Ishikawa (cell line): Measurements from ENCODE around the gene DLL1.

Source experiments
- CEBPB ChIP-seq: IDR thresholded peaks from 2 replicates; pipeline ENCODE4 v1.6.1; 2012
- CREB1 ChIP-seq: IDR thresholded peaks from 2 replicates; pipeline ENCODE4 v1.6.1; 2012; ENCODE audit warnings: low read depth
- EGR1 ChIP-seq: IDR thresholded peaks from 2 replicates; pipeline ENCODE4 v1.6.1; 2012
- EP300 ChIP-seq: IDR thresholded peaks from 2 replicates; pipeline ENCODE4 v1.6.1; 2012; ENCODE audit warnings: borderline replicate concordance
- FOXM1 ChIP-seq: IDR thresholded peaks from 2 replicates; pipeline ENCODE4 v1.6.1; 2012; ENCODE audit warnings: low read depth, borderline replicate concordance
- NFIC ChIP-seq: IDR thresholded peaks from 2 replicates; pipeline ENCODE4 v1.6.1; 2012
- RAD21 ChIP-seq: IDR thresholded peaks from 2 replicates; pipeline ENCODE4 v1.6.1; 2012; ENCODE audit warnings: low read depth
- REST ChIP-seq: IDR thresholded peaks from 2 replicates; pipeline ENCODE4 v1.6.1; 2012; ENCODE audit warnings: low read depth, mild to moderate bottlenecking
- TAF1 ChIP-seq: IDR thresholded peaks from 2 replicates; pipeline ENCODE4 v1.6.1; 2012; ENCODE audit warnings: low read depth, mild to moderate bottlenecking
- TCF12 ChIP-seq: IDR thresholded peaks from 2 replicates; pipeline ENCODE4 v1.6.1; 2012; ENCODE audit warnings: low read depth
- TEAD4 ChIP-seq: IDR thresholded peaks from 2 replicates; pipeline ENCODE4 v1.6.1; 2012
- YY1 ChIP-seq: IDR thresholded peaks from 2 replicates; pipeline ENCODE4 v1.6.1; 2012; ENCODE audit warnings: low read depth
- ZBTB7A ChIP-seq: IDR thresholded peaks from 2 replicates; pipeline ENCODE4 v1.6.1; 2012; ENCODE audit warnings: low read depth
- TF ChIP-seq, protein P1 (sequence below): IDR thresholded peaks from 2 replicates; pipeline ENCODE4 v1.6.1; 2012
- TF ChIP-seq, protein P2 (sequence below): IDR thresholded peaks from 2 replicates; pipeline ENCODE4 v1.6.1; 2012

DLL1 gene

GRCh38 chr6:170244721-170245474, 46.0 kb downstream of the DLL1 start:
- TF ChIP-seq ZBTB7A (no peak), RAD21 (no peak), EGR1 (no peak), YY1 (no peak), EP300 (no peak), TAF1 (no peak), TCF12 (no peak), REST (no peak), NFIC (no peak), TEAD4 (no peak), CREB1 (no peak), FOXM1 (no peak), CEBPB (no peak)
- TF ChIP-seq, protein P1, sequence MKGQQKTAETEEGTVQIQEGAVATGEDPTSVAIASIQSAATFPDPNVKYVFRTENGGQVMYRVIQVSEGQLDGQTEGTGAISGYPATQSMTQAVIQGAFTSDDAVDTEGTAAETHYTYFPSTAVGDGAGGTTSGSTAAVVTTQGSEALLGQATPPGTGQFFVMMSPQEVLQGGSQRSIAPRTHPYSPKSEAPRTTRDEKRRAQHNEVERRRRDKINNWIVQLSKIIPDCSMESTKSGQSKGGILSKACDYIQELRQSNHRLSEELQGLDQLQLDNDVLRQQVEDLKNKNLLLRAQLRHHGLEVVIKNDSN: no peak
- TF ChIP-seq, protein P2, sequence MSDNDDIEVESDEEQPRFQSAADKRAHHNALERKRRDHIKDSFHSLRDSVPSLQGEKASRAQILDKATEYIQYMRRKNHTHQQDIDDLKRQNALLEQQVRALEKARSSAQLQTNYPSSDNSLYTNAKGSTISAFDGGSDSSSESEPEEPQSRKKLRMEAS: no peak

GRCh38 chr6:170243791-170244291, 47.0 kb downstream of the DLL1 start:
- TF ChIP-seq RAD21: no peak
- no peak for TF ChIP-seq EP300
- no peak for TF ChIP-seq CEBPB
- no peak for TF ChIP-seq EGR1
- TF ChIP-seq TAF1: no peak
- TF ChIP-seq, protein P1: no peak
- no peak for TF ChIP-seq REST
- TF ChIP-seq CREB1: no peak
- no peak for TF ChIP-seq YY1
- TF ChIP-seq NFIC: no peak
- TF ChIP-seq TCF12: no peak
- no peak for TF ChIP-seq TEAD4
- no peak for TF ChIP-seq ZBTB7A
- no peak for TF ChIP-seq FOXM1
- TF ChIP-seq, protein P2: no peak

DNA sequence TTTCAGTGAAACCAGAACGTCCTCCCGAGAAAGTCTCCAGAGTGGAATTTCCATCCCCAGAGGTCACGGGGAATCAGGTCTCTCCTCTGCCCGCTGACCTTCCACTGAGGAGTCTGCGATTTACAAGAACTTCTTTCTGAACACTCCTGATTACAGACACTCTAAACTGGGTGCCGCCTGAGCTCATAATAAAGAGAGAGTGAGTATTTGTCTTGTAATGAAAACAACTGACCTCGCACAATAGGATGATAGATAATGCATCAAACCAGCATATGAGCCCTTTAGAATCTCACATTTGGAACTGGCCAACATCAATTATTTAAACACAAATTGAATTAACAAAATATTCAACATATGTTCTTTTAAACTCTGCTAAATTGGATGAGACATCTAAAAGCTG, 47.5 kb downstream of the DLL1 start:
- TF ChIP-seq FOXM1 (no peak), TAF1 (no peak), TCF12 (no peak), EP300 (no peak), RAD21 (no peak), YY1 (no peak), TEAD4 (no peak), ZBTB7A (no peak), REST (no peak), CREB1 (no peak), NFIC (no peak), EGR1 (no peak), CEBPB (no peak)
- TF ChIP-seq, protein P2: no peak
- TF ChIP-seq, protein P1: no peak
